Endothelial cell of umbilical vein (primary cell): ENCODE data around the gene ULK1. TPM values are rescaled to one million over a fixed set of nuclear protein-coding genes. Genes with fewer than 3 reads are reported as not detected.

Experiments
- BruUV-seq: library from RNA; stranded (reverse); fragments of 400-500 nt; replicated peaks from 2 replicates; lab custom pipeline; 2021; lab: Mats Ljungman, UMichigan
- CTCF ChIA-PET: fragments of 300-600, 350-600 bp; sonication (Branson Sonifier 250); formaldehyde crosslinking; loops from one replicate; lab custom pipeline; 2021; ENCODE audit warnings: antibody characterized with exemption, inconsistent platforms; lab: Charles Lee
- POLR2A ChIA-PET: fragments of 300-600, 350-600 bp; sonication (Branson Sonifier 250); formaldehyde crosslinking; loops from one replicate; lab custom pipeline; 2021; ENCODE audit warnings: antibody characterized with exemption, inconsistent platforms; lab: Charles Lee
- DNase-seq: peaks from one replicate; pipeline ENCODE4 v3.0.0-alpha.2; 2011; ENCODE audit warnings: low read depth, low spot score
- FAIRE-seq: peaks from 2 replicates; lab custom pipeline; 2011; peaks lifted over from hg19 to GRCh38; lab: Jason Lieb, UNC
- H2AFZ ChIP-seq: 2 replicates; pipeline ENCODE4 v1.6.0; 2012; ENCODE audit warnings: low read depth, low read length, control low read depth, inconsistent platforms
- H3K27ac ChIP-seq: 2 replicates; pipeline ENCODE4 v1.5.1; 2011; ENCODE audit warnings: low read depth, mild to moderate bottlenecking, control low read depth, low read length, moderate library complexity; ENCODE audit not compliant: insufficient read depth
- H3K27me3 ChIP-seq, 2 experiments: 2 replicates each; pipeline versions ENCODE4 v1.6.0 to v1.6.1; 2011; ENCODE audit warnings: low read length in 2 of 2, mixed read lengths in 1 of 2; ENCODE audit not compliant: control insufficient read depth in 2 of 2, insufficient read depth in 2 of 2
- H3K36me3 ChIP-seq, 2 experiments: 2 replicates in 1 of 2; 3 replicates in 1 of 2; pipeline ENCODE4 v1.5.1; 2011; ENCODE audit warnings: low read length in 2 of 2, mild to moderate bottlenecking in 1 of 2, moderate library complexity in 1 of 2; ENCODE audit not compliant: control insufficient read depth in 2 of 2, insufficient read depth in 2 of 2; ENCODE audit errors: extremely low read depth in 1 of 2
- H3K4me1 ChIP-seq: 3 replicates; pipeline ENCODE4 v1.5.1; 2011; ENCODE audit warnings: mild to moderate bottlenecking, low read length; ENCODE audit not compliant: control insufficient read depth, insufficient read depth; ENCODE audit errors: extremely low read depth
- H3K4me2 ChIP-seq: 2 replicates; pipeline ENCODE4 v1.6.1; 2011; ENCODE audit warnings: low read length, control low read depth, mixed read lengths; ENCODE audit not compliant: insufficient read depth
- H3K4me3 ChIP-seq, 3 experiments: fragments of 200-600 bp in 1 of 3; sonication (generic), shearing (Covaris generic) in 1 of 3; replicated peaks in 1 of 3; 2 replicates each; pipeline ENCODE4 v1.5.1; 2011 to 2016; ENCODE audit warnings: control low read depth in 3 of 3, low read length in 3 of 3, mild to moderate bottlenecking in 2 of 3, inconsistent platforms in 1 of 3, low read depth in 1 of 3, moderate library complexity in 1 of 3; ENCODE audit not compliant: insufficient read depth in 1 of 3
- H3K79me2 ChIP-seq: 2 replicates; pipeline ENCODE4 v1.6.0; 2012; ENCODE audit warnings: low read length, inconsistent platforms; ENCODE audit not compliant: control insufficient read depth, insufficient read depth
- H3K9ac ChIP-seq: replicated peaks from 2 replicates; pipeline ENCODE3; 2011; ENCODE audit warnings: low read length, control low read depth; ENCODE audit not compliant: insufficient read depth; ENCODE audit errors: extremely low read depth
- H3K9me1 ChIP-seq: replicated peaks from 3 replicates; pipeline ENCODE4 v1.6.0; 2011; ENCODE audit warnings: mild to moderate bottlenecking, low read length; ENCODE audit not compliant: control insufficient read depth, insufficient read depth; ENCODE audit errors: extremely low read depth
- H3K9me3 ChIP-seq: replicated peaks from 2 replicates; pipeline ENCODE4 v1.5.1; 2012; ENCODE audit warnings: low read length, inconsistent platforms; ENCODE audit not compliant: control insufficient read depth, insufficient read depth
- H4K20me1 ChIP-seq: replicated peaks from 2 replicates; pipeline ENCODE3; 2011; ENCODE audit warnings: mild to moderate bottlenecking, low read length; ENCODE audit not compliant: control insufficient read depth, insufficient read depth; ENCODE audit errors: extremely low read depth
- EZH2 ChIP-seq: IDR thresholded peaks from 2 replicates; pipeline ENCODE4 v1.6.1; 2012; ENCODE audit warnings: borderline replicate concordance, low read depth, mild to moderate bottlenecking, moderate library complexity, low read length, inconsistent platforms; ENCODE audit not compliant: severe bottlenecking
- FOS ChIP-seq: IDR thresholded peaks from 2 replicates; pipeline ENCODE4 v1.6.1; 2011; ENCODE audit warnings: mild to moderate bottlenecking, low read length, moderate library complexity, borderline replicate concordance; ENCODE audit not compliant: insufficient read depth
- GATA2 ChIP-seq: IDR thresholded peaks from 2 replicates; pipeline ENCODE4 v1.7.0; 2011; ENCODE audit warnings: low read depth, mild to moderate bottlenecking, moderate library complexity, mixed read lengths, low read length; ENCODE audit not compliant: insufficient read length, insufficient read depth
- JUN ChIP-seq: IDR thresholded peaks from 2 replicates; pipeline ENCODE4 v1.6.1; 2011; ENCODE audit warnings: borderline replicate concordance, low read depth; ENCODE audit not compliant: insufficient read length, insufficient read depth
- MYC ChIP-seq: IDR thresholded peaks from one replicate; pipeline ENCODE4 v1.6.1; 2011; ENCODE audit warnings: mild to moderate bottlenecking, low read depth, low read length
- POLR2A ChIP-seq: IDR thresholded peaks from 2 replicates; pipeline ENCODE4 v1.6.1; 2012; ENCODE audit warnings: low read depth, mild to moderate bottlenecking, control low read depth, low read length
- POLR2AphosphoS5 ChIP-seq: IDR thresholded peaks from 2 replicates; pipeline ENCODE4 v1.6.1; 2012; ENCODE audit warnings: low read depth, mild to moderate bottlenecking, control low read depth, low read length, moderate library complexity; ENCODE audit not compliant: insufficient read depth
- dilution Hi-C: fragments of 300-500 bp; cut with MboI; formaldehyde crosslinking; loops from one replicate; pipeline ENCODE4 v1.15.0; 2019; ENCODE audit warnings: low sequenced_read_pairs; ENCODE audit not compliant: extremely low pct_ligation_motif_present
- intact Hi-C: fragments of 100-400 bp; cut with micrococcal nuclease; formaldehyde crosslinking; loops from one replicate; pipeline ENCODE4 v1.10.0; 2022
- polyA plus RNA-seq, 4 experiments: library from polyadenylated mRNA; depleted of rRNA in 3 of 4; stranded (reverse) in 3 of 4; unstranded in 1 of 4; fragments of >200 nt; gene quantifications; 2 replicates each; pipeline versions ENCODE4 v1.2.1 to v1.2.3, GENCODE V29; 2011 to 2012; ENCODE audit warnings: missing spikeins in 1 of 4
- total RNA-seq: library from RNA; stranded (reverse); gene quantifications from 2 replicates; pipeline ENCODE4 v1.2.3, GENCODE V29; 2021
- TF ChIP-seq, protein P1 (sequence below): IDR thresholded peaks from 2 replicates; pipeline ENCODE4 v1.6.1; 2011; ENCODE audit not compliant: insufficient read depth, insufficient read length
- TF ChIP-seq, protein P2 (sequence below), 2 donors: IDR thresholded peaks; 1 replicate in 1 of 2; 2 replicates in 1 of 2; pipeline ENCODE4 v1.5.1; 2011; ENCODE audit warnings: low read length in 2 of 2, mild to moderate bottlenecking in 2 of 2, moderate library complexity in 2 of 2, control low read depth in 1 of 2, inconsistent platforms in 1 of 2, low read depth in 1 of 2; ENCODE audit not compliant: insufficient read depth in 1 of 2; ENCODE audit errors: extremely low read depth in 1 of 2

ULK1 gene
- total and polyA plus RNA-seq, 2 donors (not counting 3 experiments of a cell fraction or from before 2014, with no cell fraction given) = 14.4 to 38.2 TPM

DNA sequence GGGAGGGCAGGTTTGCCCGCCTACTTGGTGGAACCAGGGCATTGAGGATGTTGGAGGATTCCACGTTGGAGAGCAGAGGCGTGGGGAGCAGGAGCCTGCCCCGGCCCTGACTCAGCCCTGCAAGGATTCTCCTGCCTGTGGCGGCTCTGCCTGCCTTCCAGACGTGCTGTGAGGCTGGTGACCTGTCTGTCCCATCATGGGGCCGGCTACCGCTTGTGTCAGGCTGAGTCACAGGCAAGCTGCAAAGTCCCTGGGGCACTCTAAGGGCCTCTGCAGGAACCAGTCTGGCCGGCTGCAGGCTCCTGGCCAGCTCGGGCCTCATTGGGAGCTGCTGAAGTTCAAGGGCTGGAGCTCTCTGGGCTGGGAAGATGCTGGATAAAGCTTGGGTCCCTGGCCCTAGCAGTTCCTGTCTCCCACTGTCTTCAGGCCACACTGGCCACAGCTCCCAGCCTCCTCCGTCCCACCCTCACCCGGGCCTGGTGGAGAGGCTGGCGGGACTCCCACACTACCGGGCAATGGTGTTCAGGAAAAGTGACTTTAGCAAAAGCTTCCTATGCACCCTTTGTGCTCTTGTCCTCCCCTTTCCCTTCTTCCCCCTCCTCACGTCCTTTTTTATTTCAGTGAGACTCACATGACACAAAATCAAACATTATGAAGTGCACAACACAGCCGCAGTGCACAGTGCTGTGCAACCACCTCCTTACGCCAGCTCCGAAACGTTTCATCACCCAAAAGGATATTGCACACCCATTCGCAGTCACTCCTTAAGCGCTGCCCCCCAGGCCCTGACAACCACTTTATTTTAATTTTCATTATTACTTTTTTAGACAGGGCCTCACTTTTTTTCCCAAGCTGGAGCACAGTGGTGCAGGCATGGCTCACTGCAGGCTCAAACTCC, 22.0 kb upstream of the ULK1 start:
- H3K4me1 ChIP-seq = no peaks in the 10 kb centered on the region
- no peak for TF ChIP-seq EZH2
- TF ChIP-seq, protein P1, sequence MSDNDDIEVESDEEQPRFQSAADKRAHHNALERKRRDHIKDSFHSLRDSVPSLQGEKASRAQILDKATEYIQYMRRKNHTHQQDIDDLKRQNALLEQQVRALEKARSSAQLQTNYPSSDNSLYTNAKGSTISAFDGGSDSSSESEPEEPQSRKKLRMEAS = no peak
- TF ChIP-seq FOS = no peak
- TF ChIP-seq GATA2 = no peak
- TF ChIP-seq MYC = no peak
- no peak for TF ChIP-seq POLR2AphosphoS5
- no peak for TF ChIP-seq POLR2A
- no peak for TF ChIP-seq JUN
- TF ChIP-seq, protein P2, sequence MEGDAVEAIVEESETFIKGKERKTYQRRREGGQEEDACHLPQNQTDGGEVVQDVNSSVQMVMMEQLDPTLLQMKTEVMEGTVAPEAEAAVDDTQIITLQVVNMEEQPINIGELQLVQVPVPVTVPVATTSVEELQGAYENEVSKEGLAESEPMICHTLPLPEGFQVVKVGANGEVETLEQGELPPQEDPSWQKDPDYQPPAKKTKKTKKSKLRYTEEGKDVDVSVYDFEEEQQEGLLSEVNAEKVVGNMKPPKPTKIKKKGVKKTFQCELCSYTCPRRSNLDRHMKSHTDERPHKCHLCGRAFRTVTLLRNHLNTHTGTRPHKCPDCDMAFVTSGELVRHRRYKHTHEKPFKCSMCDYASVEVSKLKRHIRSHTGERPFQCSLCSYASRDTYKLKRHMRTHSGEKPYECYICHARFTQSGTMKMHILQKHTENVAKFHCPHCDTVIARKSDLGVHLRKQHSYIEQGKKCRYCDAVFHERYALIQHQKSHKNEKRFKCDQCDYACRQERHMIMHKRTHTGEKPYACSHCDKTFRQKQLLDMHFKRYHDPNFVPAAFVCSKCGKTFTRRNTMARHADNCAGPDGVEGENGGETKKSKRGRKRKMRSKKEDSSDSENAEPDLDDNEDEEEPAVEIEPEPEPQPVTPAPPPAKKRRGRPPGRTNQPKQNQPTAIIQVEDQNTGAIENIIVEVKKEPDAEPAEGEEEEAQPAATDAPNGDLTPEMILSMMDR (IDR thresholded peaks at IDR 0.05; ENCODE audit: extremely low read depth in 1 of 2, insufficient read depth in 1 of 2, low read depth in 1 of 2, low read length in 2 of 2) = no peak
- FAIRE-seq (no peak), DNase-seq (no peak)
- CTCF ChIA-PET = interaction anchor here (0.8 kb wide), 1 partner anchor 10 kb away, joined by 3 read pairs; no protein-coding TSS in a partner anchor
- peak overlapping the region; percentile 37 for H2AFZ ChIP-seq
- no peaks in the 10 kb centered on the region for H4K20me1 ChIP-seq
- no peaks in the 10 kb centered on the region for H3K79me2 ChIP-seq
- no peak overlapping the region for H3K9ac ChIP-seq
- POLR2A ChIA-PET = no interaction called here
- no peak overlapping the region for H3K4me2 ChIP-seq
- no peaks in the 10 kb centered on the region for H3K27me3 ChIP-seq
- intact Hi-C loops = no loop called here
- BruUV-seq = no TSS peak
- H3K4me3 ChIP-seq = no peak overlapping the region
- dilution Hi-C loops = no loop called here
- no peaks in the 10 kb centered on the region for H3K9me1 ChIP-seq
- H3K9me3 ChIP-seq = no peaks in the 10 kb centered on the region
- H3K27ac ChIP-seq = no peak overlapping the region
- H3K36me3 ChIP-seq = no peaks in the 10 kb centered on the region
